Omental fat pad (tissue), 4 donors: Measurements from ENCODE around the gene SLC66A1. TPM values are rescaled to one million over a fixed set of nuclear protein-coding genes. Genes with fewer than 3 reads are reported as not detected.

Experiments
- ATAC-seq: fragments of 150-250 bp; one replicate; pipeline ENCODE4 v1.9.1; 2016; ENCODE audit warnings: mild to moderate bottlenecking, moderate library complexity; ENCODE audit not compliant: low FRiP score
- DNase-seq: peaks from one replicate; pipeline ENCODE4 v3.0.0-alpha.2; 2019; ENCODE audit warnings: low spot score
- total RNA-seq, 4 donors: library from RNA; depleted of rRNA; stranded (reverse); fragments of >200 nt; gene quantifications; one replicate each; pipeline ENCODE4 v1.1.0, GENCODE V29; 2016
- TF ChIP-seq, protein P1 (sequence below), 3 donors: fragments of 450-650 bp; IDR thresholded peaks; one replicate each; pipeline ENCODE4 v1.5.1; 2016 to 2017; ENCODE audit warnings: antibody characterized with exemption in 3 of 3, mild to moderate bottlenecking in 3 of 3, moderate library complexity in 2 of 3

SLC66A1 gene
- total RNA-seq, 4 donors from 2014 or later = 9.6 to 21.1 (median 13.6) TPM

DNA sequence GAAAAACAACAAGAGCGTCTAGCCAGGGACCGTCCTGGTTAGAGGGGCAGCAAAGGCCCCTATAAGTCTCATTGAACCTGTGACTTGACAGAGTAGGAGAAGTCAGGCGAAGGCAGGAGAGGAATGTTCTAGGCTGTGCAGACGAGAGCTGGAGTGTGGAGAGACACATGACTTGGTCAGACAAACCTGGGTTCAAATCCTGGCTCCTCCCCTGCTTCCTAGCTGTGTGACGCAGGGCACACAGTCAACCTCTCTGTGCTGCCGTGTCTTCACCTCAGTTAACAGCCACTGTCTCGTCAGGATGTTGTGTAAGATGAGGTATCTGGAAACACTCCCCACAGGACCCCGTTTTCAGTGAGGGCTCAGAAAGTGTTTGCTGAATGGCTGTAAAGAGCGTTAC, 15.6 kb downstream of the SLC66A1 start:
- ATAC-seq = no peak
- TF ChIP-seq, protein P1, sequence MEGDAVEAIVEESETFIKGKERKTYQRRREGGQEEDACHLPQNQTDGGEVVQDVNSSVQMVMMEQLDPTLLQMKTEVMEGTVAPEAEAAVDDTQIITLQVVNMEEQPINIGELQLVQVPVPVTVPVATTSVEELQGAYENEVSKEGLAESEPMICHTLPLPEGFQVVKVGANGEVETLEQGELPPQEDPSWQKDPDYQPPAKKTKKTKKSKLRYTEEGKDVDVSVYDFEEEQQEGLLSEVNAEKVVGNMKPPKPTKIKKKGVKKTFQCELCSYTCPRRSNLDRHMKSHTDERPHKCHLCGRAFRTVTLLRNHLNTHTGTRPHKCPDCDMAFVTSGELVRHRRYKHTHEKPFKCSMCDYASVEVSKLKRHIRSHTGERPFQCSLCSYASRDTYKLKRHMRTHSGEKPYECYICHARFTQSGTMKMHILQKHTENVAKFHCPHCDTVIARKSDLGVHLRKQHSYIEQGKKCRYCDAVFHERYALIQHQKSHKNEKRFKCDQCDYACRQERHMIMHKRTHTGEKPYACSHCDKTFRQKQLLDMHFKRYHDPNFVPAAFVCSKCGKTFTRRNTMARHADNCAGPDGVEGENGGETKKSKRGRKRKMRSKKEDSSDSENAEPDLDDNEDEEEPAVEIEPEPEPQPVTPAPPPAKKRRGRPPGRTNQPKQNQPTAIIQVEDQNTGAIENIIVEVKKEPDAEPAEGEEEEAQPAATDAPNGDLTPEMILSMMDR (IDR thresholded peaks at IDR 0.05) = no peak
- DNase-seq = no peak

DNA sequence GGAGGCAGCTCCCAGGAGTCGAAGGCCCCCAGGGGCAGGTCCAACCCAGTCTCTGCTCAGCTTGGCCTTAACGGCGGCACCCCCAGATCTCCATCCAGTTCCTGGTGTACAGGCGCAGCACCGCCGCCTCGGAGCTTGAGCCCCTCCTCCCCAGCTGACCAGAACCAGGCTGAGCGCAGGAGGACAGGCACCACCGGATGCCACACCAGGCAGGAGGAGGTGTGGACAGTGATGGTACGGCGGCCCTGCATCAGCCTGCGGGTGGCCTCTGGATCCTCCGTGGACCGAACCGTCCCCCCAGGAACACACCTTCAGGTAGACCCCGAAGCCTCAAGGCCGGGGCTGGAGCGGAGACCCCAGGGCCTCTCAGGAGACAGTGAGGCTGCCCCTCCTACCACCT, 16.4 kb downstream of the SLC66A1 start:
- DNase-seq (no peak), ATAC-seq (no peak)
- TF ChIP-seq, protein P1 (IDR thresholded peaks at IDR 0.05) = no peak

DNA sequence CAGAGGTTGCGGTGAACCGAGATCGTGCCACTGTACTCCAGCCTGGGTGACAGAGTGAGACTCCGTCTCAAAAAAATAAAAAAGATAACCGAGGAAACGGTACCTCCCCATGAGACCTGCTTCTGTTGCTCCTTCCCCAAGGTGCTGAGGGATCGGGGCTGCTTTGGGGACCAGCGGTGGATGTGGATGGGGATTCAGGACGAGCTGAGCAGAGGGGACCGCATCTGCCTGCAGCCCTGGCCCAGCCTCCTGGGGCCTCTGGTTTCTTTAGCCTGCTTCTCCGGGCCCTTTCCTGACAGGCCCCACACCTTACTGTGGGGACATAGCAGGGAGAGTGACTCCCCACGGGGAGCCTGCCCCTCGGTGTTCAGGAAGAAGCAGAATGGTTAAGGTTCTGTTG, 17.1 kb downstream of the SLC66A1 start:
- ATAC-seq (no peak), DNase-seq (no peak)
- TF ChIP-seq, protein P1 (IDR thresholded peaks at IDR 0.05) = no peak

DNA sequence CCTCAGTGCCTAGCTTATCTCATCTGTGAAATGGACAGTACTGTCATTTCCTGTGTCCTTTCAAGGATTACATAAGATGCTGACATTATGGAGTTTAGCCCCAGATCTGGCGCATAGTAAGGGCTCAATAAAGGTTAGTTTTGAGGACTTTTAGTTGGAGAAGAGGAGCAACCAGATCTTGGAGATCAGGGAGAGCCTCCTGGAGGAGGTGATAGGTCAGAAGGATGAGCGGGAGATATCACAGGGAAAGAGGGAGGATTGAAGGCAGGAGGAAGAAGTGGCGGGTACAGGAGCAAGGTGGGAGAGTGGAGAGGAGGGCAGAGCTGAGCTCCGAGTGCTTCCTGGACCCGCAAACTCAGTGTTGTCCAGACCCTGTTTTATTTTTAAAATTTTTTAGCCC, 17.5 kb downstream of the SLC66A1 start:
- TF ChIP-seq, protein P1 (IDR thresholded peaks at IDR 0.05) = no peak
- no peak for ATAC-seq
- DNase-seq = no peak

DNA sequence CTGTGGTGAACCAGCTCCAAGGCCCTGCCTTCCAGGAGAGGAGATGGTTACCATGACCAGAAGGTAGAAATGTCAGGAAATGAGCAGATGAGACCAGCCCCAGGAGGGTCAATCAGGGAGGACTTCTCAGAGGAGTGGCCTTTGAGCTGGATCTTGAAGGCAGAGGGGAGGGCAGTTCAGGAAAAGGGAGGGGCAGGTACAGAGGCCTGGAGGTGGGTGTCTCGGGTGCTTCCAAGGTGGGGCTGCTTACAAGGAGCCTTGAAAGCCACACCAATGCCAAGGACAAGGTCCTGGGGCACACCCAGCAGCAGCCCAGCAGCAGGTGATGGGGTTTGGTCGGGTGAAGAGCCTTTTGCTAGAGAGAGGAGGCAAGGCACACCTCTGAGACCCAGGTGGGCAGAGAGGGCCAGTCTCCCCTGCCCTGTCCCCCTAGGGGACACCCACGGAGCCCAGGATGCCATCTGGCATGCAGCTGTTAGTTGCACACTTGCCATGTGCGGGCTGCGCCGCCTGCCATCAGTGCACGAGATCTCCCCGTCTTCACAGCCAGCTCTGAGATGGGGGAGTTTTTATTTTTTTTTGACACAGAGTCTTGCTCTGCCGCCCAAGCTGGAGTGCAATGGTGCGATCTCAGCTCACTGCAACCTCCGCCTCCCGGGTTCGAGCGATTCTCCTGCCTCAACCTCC, 18.5 kb downstream of the SLC66A1 start:
- no peak for DNase-seq
- TF ChIP-seq, protein P1 (IDR thresholded peaks at IDR 0.05) = no peak
- no peak for ATAC-seq

DNA sequence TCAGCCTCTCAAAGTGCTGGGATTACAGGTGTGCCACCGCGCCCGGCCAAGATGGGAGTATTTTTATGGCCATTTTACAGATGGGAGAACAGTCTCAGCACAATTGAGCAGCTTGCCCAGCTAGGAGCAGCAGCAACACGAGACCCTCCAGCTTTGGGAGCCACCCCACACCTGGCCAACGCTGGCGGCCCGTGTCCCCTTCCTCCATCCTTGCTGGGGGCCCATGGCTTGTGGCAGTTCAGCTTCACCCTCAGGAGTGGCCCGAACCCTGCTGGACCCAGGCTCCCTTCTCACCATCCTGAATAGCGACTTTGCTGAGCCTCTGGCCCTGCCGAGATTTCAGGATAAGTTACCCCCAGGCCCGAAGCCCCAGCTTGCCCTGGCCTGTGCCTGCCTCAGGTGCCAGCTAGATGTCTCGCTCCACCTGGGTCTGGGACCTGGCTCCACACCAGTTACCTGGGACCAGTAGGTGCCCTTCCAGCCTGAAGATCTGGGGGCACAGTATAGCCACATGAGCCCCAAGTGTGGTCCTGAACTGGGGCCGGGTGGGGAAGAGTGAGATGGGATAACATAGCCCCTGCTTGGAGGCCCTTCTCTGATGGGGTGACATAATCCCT, 19.2 kb downstream of the SLC66A1 start:
- DNase-seq = no peak
- TF ChIP-seq, protein P1 (IDR thresholded peaks at IDR 0.05) = no peak
- no peak for ATAC-seq

DNA sequence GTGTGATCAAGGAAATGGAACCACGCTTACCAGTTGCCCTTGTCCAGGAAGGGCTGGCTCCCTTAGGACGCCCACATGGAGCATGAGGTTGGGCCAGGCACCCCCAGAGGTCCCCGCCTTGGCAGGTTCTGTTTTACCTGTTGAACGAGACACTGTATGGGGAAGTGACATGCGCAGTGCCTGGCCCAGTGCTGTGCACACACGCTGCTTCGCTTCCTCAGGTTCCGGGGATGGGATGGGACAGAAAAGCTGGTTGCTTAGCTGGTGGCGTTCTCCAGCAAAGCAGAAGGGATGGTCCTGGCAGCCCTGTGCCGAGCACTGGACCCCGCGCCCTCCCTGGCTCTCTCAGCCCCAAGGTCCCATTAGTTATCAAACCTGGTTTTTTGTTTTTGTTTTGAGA, 20.7 kb downstream of the SLC66A1 start:
- TF ChIP-seq, protein P1 (IDR thresholded peaks at IDR 0.05) = no peak
- ATAC-seq = no peak
- no peak for DNase-seq
